Loucy (cell line): ENCODE data around the gene ARL5B.

Source experiments
- H2AFZ ChIP-seq: fragments of 200-600 bp; sonication (generic); 2 replicates; pipeline ENCODE4 v1.6.0; 2016; ENCODE audit warnings: antibody characterized with exemption, mild to moderate bottlenecking, low read length, moderate library complexity
- H3F3A ChIP-seq: fragments of 200-600 bp; 2 replicates; pipeline ENCODE4 v1.6.0; 2016; ENCODE audit warnings: antibody characterized with exemption, low read depth, mild to moderate bottlenecking
- H3K27me3 ChIP-seq: fragments of 200-600 bp; sonication (generic); 2 replicates; pipeline ENCODE4 v1.6.1; 2014; ENCODE audit warnings: low read length, mild to moderate bottlenecking; ENCODE audit not compliant: insufficient read depth, poor library complexity, severe bottlenecking
- H3K36me3 ChIP-seq: fragments of 200-600 bp; sonication (generic); 2 replicates; pipeline ENCODE4 v1.6.1; 2016; ENCODE audit warnings: low read length; ENCODE audit not compliant: insufficient read depth
- H3K4me1 ChIP-seq: fragments of 200-600 bp; sonication (generic); 2 replicates; pipeline ENCODE4 v1.5.1; 2014; ENCODE audit warnings: low read length, mild to moderate bottlenecking; ENCODE audit not compliant: insufficient read depth, poor library complexity, severe bottlenecking
- H3K4me2 ChIP-seq: fragments of 200-600 bp; sonication (generic); 2 replicates; pipeline ENCODE4 v1.6.0; 2014; ENCODE audit warnings: antibody characterized with exemption, low read length, low read depth, mild to moderate bottlenecking; ENCODE audit not compliant: poor library complexity, severe bottlenecking
- H3K4me3 ChIP-seq: fragments of 200-600 bp; sonication (generic); 2 replicates; pipeline ENCODE4 v1.5.1; 2014; ENCODE audit warnings: low read length, mild to moderate bottlenecking, mixed read lengths; ENCODE audit not compliant: poor library complexity, severe bottlenecking
- H3K79me2 ChIP-seq: fragments of 200-600 bp; sonication (generic); 2 replicates; pipeline ENCODE4 v1.6.1; 2014; ENCODE audit warnings: low read length; ENCODE audit not compliant: insufficient read depth
- H3K9ac ChIP-seq: fragments of 200-600 bp; sonication (generic); 2 replicates; pipeline ENCODE4 v1.6.0; 2014; ENCODE audit warnings: mild to moderate bottlenecking, low read depth, low read length, moderate library complexity; ENCODE audit not compliant: poor library complexity, severe bottlenecking
- H3K9me2 ChIP-seq: fragments of 200-600 bp; sonication (generic); replicated peaks from 2 replicates; pipeline ENCODE4 v1.6.1; 2016; ENCODE audit warnings: low read depth, low read length, mixed read lengths
- H3K9me3 ChIP-seq: fragments of 200-600 bp; sonication (generic); 2 replicates; pipeline ENCODE4 v1.6.1; 2014; ENCODE audit warnings: mild to moderate bottlenecking, antibody characterized with exemption, low read length, low read depth; ENCODE audit not compliant: insufficient read depth
- H4K20me1 ChIP-seq: fragments of 200-600 bp; sonication (generic); 2 replicates; pipeline ENCODE4 v1.6.0; 2014; ENCODE audit warnings: antibody characterized with exemption, low read length, mild to moderate bottlenecking; ENCODE audit not compliant: insufficient read depth, poor library complexity, severe bottlenecking
- EZH2phosphoT487 ChIP-seq: fragments of 200-600 bp; IDR thresholded peaks from 2 replicates; pipeline ENCODE4 v1.6.1; 2018; ENCODE audit warnings: antibody characterized with exemption, mild to moderate bottlenecking, moderate library complexity, borderline replicate concordance
- TF ChIP-seq, protein P1 (sequence below): fragments of 200-600 bp; sonication (generic); conservative IDR thresholded peaks from 2 replicates; pipeline ENCODE4 v1.5.1; 2014; ENCODE audit warnings: mild to moderate bottlenecking, antibody characterized with exemption, low read length

ARL5B gene

DNA sequence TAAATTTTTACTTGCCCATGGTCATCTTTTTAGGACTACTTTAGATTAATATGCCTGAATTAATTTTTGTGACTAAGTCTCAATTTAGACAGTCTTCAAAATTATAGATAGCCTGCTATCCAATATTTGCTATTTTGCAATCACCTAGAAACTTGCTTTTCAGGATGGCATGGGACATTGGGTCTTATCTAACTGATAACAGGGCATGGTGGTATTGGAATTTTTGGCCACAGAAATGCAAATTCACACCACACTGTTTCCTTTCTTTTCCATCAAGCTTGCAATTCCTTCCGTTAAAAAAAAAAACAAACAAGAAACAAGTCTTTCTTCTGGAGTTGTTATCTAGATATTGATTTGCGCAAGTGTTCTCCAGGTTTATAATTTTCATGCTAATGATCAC is 8.8 kb downstream of the ARL5B start:
- H3K4me2 ChIP-seq = no peak overlapping the region
- no peaks in the 10 kb centered on the region for H3F3A ChIP-seq
- no peaks in the 10 kb centered on the region for H3K9me3 ChIP-seq
- peaks cover 50% of the 10 kb centered on the region for H3K36me3 ChIP-seq
- H2AFZ ChIP-seq = no peak overlapping the region
- H4K20me1 ChIP-seq = peaks cover 76% of the 10 kb centered on the region
- H3K4me1 ChIP-seq = peaks cover 29% of the 10 kb centered on the region
- no peak overlapping the region for H3K4me3 ChIP-seq
- peaks cover 87% of the 10 kb centered on the region for H3K79me2 ChIP-seq
- H3K27me3 ChIP-seq = no peaks in the 10 kb centered on the region
- H3K9ac ChIP-seq = no peak overlapping the region
- no peaks in the 10 kb centered on the region for H3K9me2 ChIP-seq
- TF ChIP-seq EZH2phosphoT487 = no peak
- TF ChIP-seq, protein P1, sequence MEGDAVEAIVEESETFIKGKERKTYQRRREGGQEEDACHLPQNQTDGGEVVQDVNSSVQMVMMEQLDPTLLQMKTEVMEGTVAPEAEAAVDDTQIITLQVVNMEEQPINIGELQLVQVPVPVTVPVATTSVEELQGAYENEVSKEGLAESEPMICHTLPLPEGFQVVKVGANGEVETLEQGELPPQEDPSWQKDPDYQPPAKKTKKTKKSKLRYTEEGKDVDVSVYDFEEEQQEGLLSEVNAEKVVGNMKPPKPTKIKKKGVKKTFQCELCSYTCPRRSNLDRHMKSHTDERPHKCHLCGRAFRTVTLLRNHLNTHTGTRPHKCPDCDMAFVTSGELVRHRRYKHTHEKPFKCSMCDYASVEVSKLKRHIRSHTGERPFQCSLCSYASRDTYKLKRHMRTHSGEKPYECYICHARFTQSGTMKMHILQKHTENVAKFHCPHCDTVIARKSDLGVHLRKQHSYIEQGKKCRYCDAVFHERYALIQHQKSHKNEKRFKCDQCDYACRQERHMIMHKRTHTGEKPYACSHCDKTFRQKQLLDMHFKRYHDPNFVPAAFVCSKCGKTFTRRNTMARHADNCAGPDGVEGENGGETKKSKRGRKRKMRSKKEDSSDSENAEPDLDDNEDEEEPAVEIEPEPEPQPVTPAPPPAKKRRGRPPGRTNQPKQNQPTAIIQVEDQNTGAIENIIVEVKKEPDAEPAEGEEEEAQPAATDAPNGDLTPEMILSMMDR = no peak

DNA sequence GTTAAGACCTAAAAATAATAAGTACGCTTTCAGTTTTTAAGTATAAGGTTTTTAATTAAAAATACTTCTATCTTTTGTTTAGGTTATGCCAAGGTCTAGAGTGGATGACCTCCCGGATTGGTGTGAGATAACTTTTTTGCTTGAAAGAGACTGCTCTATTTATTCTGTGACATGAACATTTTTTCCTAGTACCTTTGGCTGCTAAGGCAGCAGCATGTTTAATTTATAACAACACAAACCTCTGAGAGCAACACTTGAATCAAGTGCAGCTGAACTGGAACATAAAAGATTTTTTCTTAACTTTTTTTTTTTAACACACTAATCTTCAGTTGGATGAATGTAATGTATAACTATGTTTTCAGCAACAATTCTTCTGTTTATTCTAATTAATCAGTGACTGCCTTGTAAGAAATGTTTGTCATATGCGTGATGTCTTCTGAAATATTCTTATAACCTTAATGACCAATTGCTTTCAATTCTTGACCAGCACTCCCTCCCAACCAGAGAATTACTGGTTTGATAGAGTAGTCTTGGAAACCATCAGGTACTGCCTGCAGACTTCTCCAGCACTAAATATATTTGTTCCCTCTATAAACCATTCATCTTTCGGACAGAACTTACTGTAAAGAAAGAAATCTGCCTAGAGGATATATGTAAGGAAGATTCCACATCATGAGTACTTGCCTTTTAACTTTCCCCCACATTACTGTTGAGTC is 16.0 kb downstream of the ARL5B start:
- TF ChIP-seq, protein P1 = no peak
- TF ChIP-seq EZH2phosphoT487 = no peak
- Histone ChIP-seq H3K79me2 (peaks cover 25% of the 10 kb centered on the region), H3K4me2 (no peak overlapping the region), H3K9ac (no peak overlapping the region), H3F3A (no peaks in the 10 kb centered on the region), H3K4me1 (peaks cover 4% of the 10 kb centered on the region), H3K4me3 (no peak overlapping the region), H3K27me3 (no peaks in the 10 kb centered on the region), H3K36me3 (peaks cover 72% of the 10 kb centered on the region), H4K20me1 (peaks cover 22% of the 10 kb centered on the region), H2AFZ (no peak overlapping the region), H3K9me2 (no peaks in the 10 kb centered on the region), H3K9me3 (no peaks in the 10 kb centered on the region)

DNA sequence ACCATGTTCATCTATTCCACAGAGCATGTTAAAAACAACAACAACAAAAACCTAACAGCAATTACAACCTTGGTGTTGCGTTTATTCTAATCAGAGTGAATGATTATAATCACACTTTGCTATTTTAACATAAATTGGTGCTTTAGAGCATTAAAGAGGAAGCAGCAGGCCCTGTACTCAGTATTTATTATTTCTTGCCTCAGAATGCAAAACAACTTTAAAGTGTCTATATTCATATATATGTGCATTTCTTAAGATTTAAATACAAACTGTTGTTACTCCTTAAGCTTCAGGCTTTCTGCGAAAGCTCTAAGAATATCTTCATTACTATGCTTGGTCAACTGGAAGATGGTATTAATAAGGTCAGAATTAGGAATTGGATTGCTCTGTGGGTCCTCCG is 21.5 kb downstream of the ARL5B start:
- no peak for TF ChIP-seq EZH2phosphoT487
- TF ChIP-seq, protein P1 = no peak
- Histone ChIP-seq H3K27me3 (no peaks in the 10 kb centered on the region), H2AFZ (no peak overlapping the region), H3F3A (no peaks in the 10 kb centered on the region), H3K4me1 (no peaks in the 10 kb centered on the region), H3K4me3 (no peak overlapping the region), H4K20me1 (peaks cover 6% of the 10 kb centered on the region), H3K36me3 (peaks cover 23% of the 10 kb centered on the region), H3K9ac (no peak overlapping the region), H3K79me2 (no peaks in the 10 kb centered on the region), H3K4me2 (no peak overlapping the region), H3K9me3 (no peaks in the 10 kb centered on the region), H3K9me2 (no peaks in the 10 kb centered on the region)
